Measurements from ENCODE around the gene CD9. TPM values are rescaled to one million over a fixed set of nuclear protein-coding genes. Genes with fewer than 3 reads are reported as not detected.
"Not testable (repeated sequence)": the region's sequence is repeated elsewhere in the genome, so short reads cannot be mapped to it uniquely, and the experiment has no call there.

The CD9 gene
- total RNA-seq, 1 donor from 2014 or later: 947 TPM

GRCh38 chr12:6178981-6179761, 21.0 kb upstream of the CD9 start:
- peak in 1 of 2 donors; percentile 62 for DNase-seq (ENCODE audit: low read depth in 2 of 2)

GRCh38 chr12:6180268-6181051, 19.7 kb upstream of the CD9 start:
- peak; percentile 84 to 93 for DNase-seq (ENCODE audit: low read depth in 2 of 2)

GRCh38 chr12:6181166-6181565, 19.0 kb upstream of the CD9 start:
- DNase-seq (ENCODE audit: low read depth in 2 of 2): no peak

- no peak for DNase-seq (ENCODE audit: low read depth in 2 of 2)
Measured at GRCh38 chr12:6181583-6182278, 18.5 kb upstream of the CD9 start.

- peak in 1 of 2 donors; percentile 87 for DNase-seq (ENCODE audit: low read depth in 2 of 2)
Measured at GRCh38 chr12:6182279-6182898, 17.8 kb upstream of the CD9 start.

- peak in 1 of 2 donors; percentile 66 for DNase-seq (ENCODE audit: low read depth in 2 of 2)
Measured at GRCh38 chr12:6183689-6184428, 16.3 kb upstream of the CD9 start.

GRCh38 chr12:6185961-6186827, 14.0 kb upstream of the CD9 start:
- no peak for DNase-seq (ENCODE audit: low read depth in 2 of 2)

GRCh38 chr12:6187948-6188793, 12.0 kb upstream of the CD9 start:
- DNase-seq (ENCODE audit: low read depth in 2 of 2): no peak

- no peak for DNase-seq (ENCODE audit: low read depth in 2 of 2)
Measured at GRCh38 chr12:6189028-6189427, 11.2 kb upstream of the CD9 start.

- not testable (repeated sequence) for DNase-seq (ENCODE audit: low read depth in 2 of 2)
Measured at GRCh38 chr12:6189952-6190598, 10.1 kb upstream of the CD9 start.

- DNase-seq (ENCODE audit: low read depth in 2 of 2): not testable (repeated sequence)
Measured at GRCh38 chr12:6190767-6191530, 9.3 kb upstream of the CD9 start.

GRCh38 chr12:6192604-6193380, 7.4 kb upstream of the CD9 start:
- DNase-seq (ENCODE audit: low read depth in 2 of 2): no peak

- peak in 1 of 2 donors; percentile 48 for DNase-seq (ENCODE audit: low read depth in 2 of 2)
Measured at GRCh38 chr12:6193853-6194815, 6.1 kb upstream of the CD9 start.

- DNase-seq (ENCODE audit: low read depth in 2 of 2): peak; percentile 92 to 97
Measured at GRCh38 chr12:6195665-6196535, 4.3 kb upstream of the CD9 start.

GRCh38 chr12:6198051-6198450, 2.1 kb upstream of the CD9 start:
- no peak for DNase-seq (ENCODE audit: low read depth in 2 of 2)
